H1 (cell line): ENCODE results near the gene SFMBT2. TPM values are rescaled to one million over a fixed set of nuclear protein-coding genes. Genes with fewer than 3 reads are reported as not detected.

Experiments used
- CTCF ChIA-PET: fragments of 300-600 bp; sonication (Branson Sonifier 250); formaldehyde crosslinking; loops from one replicate; lab custom pipeline; 2021; ENCODE audit not compliant: partially characterized antibody; lab: Charles Lee
- POLR2A ChIA-PET: fragments of 300-600 bp; sonication (Branson Sonifier 250); formaldehyde crosslinking; loops from one replicate; lab custom pipeline; 2021; ENCODE audit warnings: inconsistent platforms; ENCODE audit not compliant: partially characterized antibody; lab: Charles Lee
- DNase-seq, 2 experiments: peaks; one replicate each; pipeline versions ENCODE4 v3.0.0 to v3.0.0-alpha.2; 2010 to 2022; ENCODE audit warnings: low spot score in 2 of 2, low read depth in 1 of 2, mixed read lengths in 1 of 2
- FAIRE-seq: peaks from 2 replicates; lab custom pipeline; 2011; peaks lifted over from hg19 to GRCh38; lab: Jason Lieb, UNC
- H2AFZ ChIP-seq: 2 replicates; pipeline ENCODE4 v1.8.1; 2012; ENCODE audit warnings: low read length, inconsistent platforms
- H2AK5ac ChIP-seq: 2 replicates; pipeline ENCODE4 v1.6.1; 2013; ENCODE audit warnings: low read depth, low read length
- H2BK120ac ChIP-seq: replicated peaks from 2 replicates; pipeline ENCODE3; 2013; ENCODE audit warnings: low read depth, low read length, inconsistent platforms
- H2BK12ac ChIP-seq: 2 replicates; pipeline ENCODE4 v1.6.1; 2013; ENCODE audit warnings: low read depth, low read length
- H2BK15ac ChIP-seq: 2 replicates; pipeline ENCODE4 v1.6.1; 2013; ENCODE audit warnings: low read length
- H2BK20ac ChIP-seq: 2 replicates; pipeline ENCODE4 v1.6.1; 2013; ENCODE audit warnings: low read length
- H2BK5ac ChIP-seq: 2 replicates; pipeline ENCODE4 v1.6.1; 2013; ENCODE audit warnings: low read depth, low read length
- H3K14ac ChIP-seq: 2 replicates; pipeline ENCODE4 v1.6.1; 2013; ENCODE audit warnings: inconsistent platforms; ENCODE audit not compliant: insufficient read length
- H3K18ac ChIP-seq: 2 replicates; pipeline ENCODE4 v1.6.1; 2013; ENCODE audit warnings: low read length; ENCODE audit errors: extremely low read depth
- H3K23ac ChIP-seq: 2 replicates; pipeline ENCODE4 v1.6.1; 2013; ENCODE audit warnings: inconsistent platforms; ENCODE audit not compliant: insufficient read length
- H3K23me2 ChIP-seq: 2 replicates; pipeline ENCODE4 v1.6.1; 2013; ENCODE audit warnings: low read depth, low read length
- H3K27ac ChIP-seq: 2 replicates; pipeline ENCODE4 v1.6.1; 2011; ENCODE audit warnings: low read depth, low read length, inconsistent platforms
- H3K27me3 ChIP-seq, 4 experiments: replicated peaks in 1 of 4; 1 replicate in 1 of 4; 2 replicates in 3 of 4; pipeline versions ENCODE4 v1.6.1 to v1.8.1; 2011 to 2013; ENCODE audit warnings: low read length in 3 of 4, mild to moderate bottlenecking in 3 of 4, inconsistent platforms in 2 of 4, mixed read lengths in 2 of 4, moderate library complexity in 1 of 4; ENCODE audit not compliant: control insufficient read depth in 3 of 4, insufficient read depth in 3 of 4; ENCODE audit errors: extremely low read depth in 1 of 4
- H3K36me3 ChIP-seq, 4 experiments: 2 replicates each; pipeline versions ENCODE4 v1.6.1 to v1.8.1; 2011 to 2013; ENCODE audit warnings: mild to moderate bottlenecking in 4 of 4, low read length in 3 of 4, moderate library complexity in 2 of 4, control low read depth in 1 of 4, inconsistent platforms in 1 of 4; ENCODE audit not compliant: insufficient read depth in 4 of 4, control insufficient read depth in 2 of 4
- H3K4ac ChIP-seq: replicated peaks from 2 replicates; pipeline ENCODE3; 2013; ENCODE audit warnings: low read length, low read depth, mixed read lengths, inconsistent platforms; ENCODE audit not compliant: insufficient read length
- H3K4me1 ChIP-seq, 4 experiments: replicated peaks in 1 of 4; 1 replicate in 1 of 4; 2 replicates in 3 of 4; pipeline versions ENCODE4 v1.6.1 to v1.8.1; 2011 to 2013; ENCODE audit warnings: low read length in 3 of 4, inconsistent platforms in 2 of 4, mixed read lengths in 1 of 4; ENCODE audit not compliant: insufficient read depth in 4 of 4, control insufficient read depth in 3 of 4
- H3K4me2 ChIP-seq, 2 experiments: 2 replicates each; pipeline versions ENCODE4 v1.6.1 to v1.8.1; 2011 to 2013; ENCODE audit warnings: low read depth in 2 of 2, low read length in 2 of 2, control low read depth in 1 of 2, inconsistent platforms in 1 of 2, mild to moderate bottlenecking in 1 of 2; ENCODE audit not compliant: insufficient read depth in 1 of 2
- H3K4me3 ChIP-seq, 4 experiments: fragments of 200-600, 300-600 bp in 1 of 4; sonication (generic), shearing (Covaris generic), sonication (Bioruptor Twin) in 1 of 4; 2 replicates each; pipeline versions ENCODE4 v1.5.1 to v1.8.1; 2011 to 2016; ENCODE audit warnings: low read length in 4 of 4, low read depth in 3 of 4, control low read depth in 2 of 4, inconsistent platforms in 2 of 4, mild to moderate bottlenecking in 2 of 4, mixed read lengths in 1 of 4, moderate library complexity in 1 of 4; ENCODE audit not compliant: insufficient read depth in 2 of 4; ENCODE audit errors: extremely low read depth in 1 of 4
- H3K56ac ChIP-seq: replicated peaks from 2 replicates; pipeline ENCODE3; 2013; ENCODE audit warnings: low read depth, mild to moderate bottlenecking, mixed read lengths, low read length, inconsistent platforms; ENCODE audit not compliant: insufficient read length
- H3K79me1 ChIP-seq: 2 replicates; pipeline ENCODE4 v1.6.1; 2013; ENCODE audit warnings: low read depth, low read length, control low read depth
- H3K79me2 ChIP-seq, 2 experiments: 2 replicates each; pipeline versions ENCODE4 v1.6.1 to v1.8.1; 2012 to 2013; ENCODE audit warnings: low read length in 2 of 2, mild to moderate bottlenecking in 2 of 2, inconsistent platforms in 1 of 2; ENCODE audit not compliant: insufficient read depth in 2 of 2, control insufficient read depth in 1 of 2
- H3K9ac ChIP-seq, 4 experiments: replicated peaks in 1 of 4; 1 replicate in 1 of 4; 2 replicates in 3 of 4; pipeline versions ENCODE4 v1.6.1 to v1.8.1; 2011 to 2013; ENCODE audit warnings: low read depth in 3 of 4, low read length in 3 of 4, control low read depth in 2 of 4, mild to moderate bottlenecking in 2 of 4, moderate library complexity in 2 of 4, inconsistent platforms in 1 of 4; ENCODE audit errors: extremely low read depth in 1 of 4
- H3K9me3 ChIP-seq, 2 experiments: 2 replicates each; pipeline versions ENCODE4 v1.6.1 to v1.8.1; 2012 to 2013; ENCODE audit warnings: mild to moderate bottlenecking in 2 of 2, moderate library complexity in 2 of 2, control low read depth in 1 of 2, inconsistent platforms in 1 of 2, low read depth in 1 of 2, low read length in 1 of 2, mixed read lengths in 1 of 2; ENCODE audit not compliant: insufficient read depth in 2 of 2
- H4K20me1 ChIP-seq, 2 experiments: replicated peaks in 1 of 2; 2 replicates each; pipeline versions ENCODE3 to v1.8.1; 2011 to 2013; ENCODE audit warnings: inconsistent platforms in 2 of 2, low read length in 2 of 2, mild to moderate bottlenecking in 1 of 2; ENCODE audit not compliant: insufficient read depth in 2 of 2, control insufficient read depth in 1 of 2
- H4K5ac ChIP-seq: 2 replicates; pipeline ENCODE4 v1.6.1; 2013; ENCODE audit warnings: low read length, low read depth, mixed read lengths, inconsistent platforms; ENCODE audit not compliant: insufficient read length
- H4K8ac ChIP-seq: 2 replicates; pipeline ENCODE4 v1.8.0; 2013; ENCODE audit warnings: mild to moderate bottlenecking, moderate library complexity, low read length, inconsistent platforms; ENCODE audit not compliant: insufficient read depth; ENCODE audit errors: extremely low read depth
- H4K91ac ChIP-seq: replicated peaks from 2 replicates; pipeline ENCODE3; 2013; ENCODE audit warnings: low read length, mixed read lengths, inconsistent platforms; ENCODE audit not compliant: insufficient read length
- ASH2L ChIP-seq: fragments of 200-600, 300-600 bp; sonication (generic); IDR thresholded peaks from one replicate; pipeline ENCODE4 v1.7.1; 2017; ENCODE audit warnings: low read length
- CHD2 ChIP-seq: IDR thresholded peaks from 2 replicates; pipeline ENCODE4 v1.6.1; 2012; ENCODE audit warnings: low read length, improper control_type of control experiment
- CTBP2 ChIP-seq: IDR thresholded peaks from 2 replicates; pipeline ENCODE4 v1.7.0; 2011; ENCODE audit warnings: borderline replicate concordance, mild to moderate bottlenecking, moderate library complexity, mixed read lengths, low read length; ENCODE audit not compliant: insufficient read depth, insufficient read length
- GTF2F1 ChIP-seq: IDR thresholded peaks from 2 replicates; pipeline ENCODE4 v1.6.1; 2012; ENCODE audit warnings: low read depth, low read length, improper control_type of control experiment, borderline replicate concordance
- JUN ChIP-seq: IDR thresholded peaks from 2 replicates; pipeline ENCODE4 v1.6.1; 2011; ENCODE audit warnings: low read depth, mild to moderate bottlenecking, improper control_type of control experiment, low read length
- POU5F1 ChIP-seq: IDR thresholded peaks from 2 replicates; pipeline ENCODE4 v1.6.1; 2011; ENCODE audit warnings: low read depth, mild to moderate bottlenecking, low read length, moderate library complexity
- SIX5 ChIP-seq: IDR thresholded peaks from 2 replicates; pipeline ENCODE4 v1.6.1; 2011; ENCODE audit warnings: mild to moderate bottlenecking, low read depth, low read length
- SP4 ChIP-seq: IDR thresholded peaks from 2 replicates; pipeline ENCODE4 v1.6.1; 2012; ENCODE audit warnings: low read length, inconsistent platforms
- TBP ChIP-seq: IDR thresholded peaks from 2 replicates; pipeline ENCODE4 v1.6.1; 2011; ENCODE audit warnings: low read depth, low read length, improper control_type of control experiment
- TEAD4 ChIP-seq: IDR thresholded peaks from 2 replicates; pipeline ENCODE4 v1.6.1; 2012; ENCODE audit warnings: low read depth, low read length, inconsistent platforms, mixed read lengths
- whole genome bisulfite sequencing, 2 experiments: shearing (Covaris generic) in 1 of 2; methylation state at CpG; one replicate each; pipeline versions ENCODE4 v1.1.6 to v1.1.7; 2013 to 2015; ENCODE audit warnings: low lambda C conversion rate in 2 of 2, mixed read lengths in 2 of 2, inconsistent platforms in 1 of 2, low coverage in 1 of 2, missing lambda C conversion rate in 1 of 2; ENCODE audit not compliant: insufficient replicate concordance in 2 of 2, insufficient coverage in 1 of 2, insufficient read length in 1 of 2; ENCODE audit errors: extremely low coverage in 1 of 2, missing lambda C conversion rate in 1 of 2; 5-methylcytosine and 5-hydroxymethylcytosine counted together
- polyA plus RNA-seq, 7 experiments: library from polyadenylated mRNA; depleted of rRNA in 3 of 7; stranded (reverse) in 5 of 7; unstranded in 2 of 7; fragments of >200 nt in 5 of 7; fragments of 200-250 nt in 2 of 7; gene quantifications; 1 replicate in 5 of 7; 2 replicates in 1 of 7; 4 replicates in 1 of 7; pipeline versions ENCODE4 v1.2.1 to v1.2.3, GENCODE V29; 2011 to 2013; ENCODE audit warnings: missing spikeins in 2 of 7, mixed read lengths in 2 of 7
- total RNA-seq: library from RNA; stranded (reverse); fragmentation: NEBNext Ultra II Directional; extraction: Animal tissue kit (Norgen Biotek cat#: 25700); gene quantifications from 2 replicates; pipeline ENCODE4 v1.2.1, GENCODE V29; 2021
- TF ChIP-seq, protein P1 (sequence below): IDR thresholded peaks from 2 replicates; pipeline ENCODE4 v1.6.1; 2011; ENCODE audit warnings: low read depth, mild to moderate bottlenecking, low read length; ENCODE audit not compliant: insufficient read depth

Gene SFMBT2
- total and polyA plus RNA-seq, 2 of the 8 experiments (the other 6 are each of a cell fraction or from before 2014, with no cell fraction given): 2.9 to 11.0 TPM

DNA sequence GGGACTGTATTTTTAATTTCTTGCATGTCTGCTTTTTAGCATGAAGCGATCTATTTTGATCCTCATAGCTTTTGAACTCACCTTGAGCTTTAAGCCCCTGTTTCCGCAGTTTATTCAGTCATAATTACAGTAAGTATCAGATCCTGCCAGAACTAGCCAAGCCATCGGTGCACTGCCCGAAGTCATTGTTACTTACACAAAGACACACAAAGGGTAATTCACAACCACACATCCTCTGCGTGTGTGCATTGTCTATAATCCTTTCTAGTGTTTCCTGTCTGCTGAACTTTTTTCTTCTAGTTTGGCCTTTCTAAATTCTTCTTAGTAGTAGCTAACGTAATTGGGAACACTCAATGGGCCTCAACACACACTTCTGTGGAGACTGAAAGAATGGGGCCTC is 133.0 kb downstream of the SFMBT2 start:
- Histone ChIP-seq H3K23me2 (no peaks in the 10 kb centered on the region), H2BK20ac (no peak overlapping the region), H2BK120ac (no peak overlapping the region), H2BK15ac (no peak overlapping the region), H3K27me3 (no peaks in the 10 kb centered on the region), H2AK5ac (no peak overlapping the region), H3K18ac (no peak overlapping the region), H3K9ac (no peak overlapping the region), H3K4me2 (no peak overlapping the region), H4K5ac (no peak overlapping the region), H3K9me3 (no peaks in the 10 kb centered on the region), H2BK5ac (no peak overlapping the region), H4K91ac (no peak overlapping the region), H3K36me3 (no peaks in the 10 kb centered on the region; a peak in 2 of 8 replicates), H3K14ac (no peak overlapping the region), H3K4ac (no peak overlapping the region), H3K23ac (no peak overlapping the region), H2BK12ac (no peak overlapping the region), H3K79me2 (no peaks in the 10 kb centered on the region), H3K4me3 (no peak overlapping the region), H3K79me1 (no peaks in the 10 kb centered on the region), H3K4me1 (no peaks in the 10 kb centered on the region; a peak in 1 of 7 replicates), H3K56ac (no peak overlapping the region), H3K27ac (no peak overlapping the region), H2AFZ (no peak overlapping the region), H4K8ac (no peak overlapping the region), H4K20me1 (no peaks in the 10 kb centered on the region)
- no peak for FAIRE-seq
- WGBS, 2 experiments: 87% methylated on average over 6 of the region's 6 CpGs; no CpG with 5 or more reads in 1 of the 2 experiments
- CTCF ChIA-PET: interaction anchor here (0.9 to 1.9 kb wide), 4 partner anchors 16 to 223 kb away, joined by 3 to 7 read pairs (median 4); no protein-coding TSS in a partner anchor
- DNase-seq: no peak
- POLR2A ChIA-PET: no interaction called here
- TF ChIP-seq CTBP2 (no peak), POU5F1 (no peak), SP4 (no peak), JUN (no peak), TBP (no peak), SIX5 (no peak), TEAD4 (no peak), CHD2 (no peak), ASH2L (no peak), GTF2F1 (no peak)
- TF ChIP-seq, protein P1, sequence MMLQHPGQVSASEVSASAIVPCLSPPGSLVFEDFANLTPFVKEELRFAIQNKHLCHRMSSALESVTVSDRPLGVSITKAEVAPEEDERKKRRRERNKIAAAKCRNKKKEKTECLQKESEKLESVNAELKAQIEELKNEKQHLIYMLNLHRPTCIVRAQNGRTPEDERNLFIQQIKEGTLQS: no peak
